ENCODE measurements around the gene CHRM5.
A peak's percentile ranks its signal among the peaks of the same experiment; 100 is the strongest.

Gene CHRM5

GRCh38 chr15:33968224-33968623 is at the start of gene CHRM5:
Gene CHRM5 (plus strand): TSS chr15:33968497. CDS start chr15:34062718, 94,221 bp downstream.
- DNase-seq (ENCODE audit: low read depth) = no peak

- DNase-seq (ENCODE audit: low read depth) = no peak
Observed at GRCh38 chr15:33923446-33923845, 44.9 kb upstream of the CHRM5 start.

- DNase-seq (ENCODE audit: low read depth) = no peak
Observed at GRCh38 chr15:33926260-33926659, 42.0 kb upstream of the CHRM5 start.

GRCh38 chr15:33932734-33933133 is 35.6 kb upstream of the CHRM5 start:
- DNase-seq (ENCODE audit: low read depth) = no peak

- no peak for DNase-seq (ENCODE audit: low read depth)
Observed at GRCh38 chr15:33934396-33934795, 33.9 kb upstream of the CHRM5 start.

- no peak for DNase-seq (ENCODE audit: low read depth)
Observed at GRCh38 chr15:33934921-33935320, 33.4 kb upstream of the CHRM5 start.

GRCh38 chr15:33941279-33942063 is 26.8 kb upstream of the CHRM5 start:
- DNase-seq (ENCODE audit: low read depth) = no peak

GRCh38 chr15:33946152-33946551 is 22.1 kb upstream of the CHRM5 start:
- DNase-seq (ENCODE audit: low read depth) = no peak

- no peak for DNase-seq (ENCODE audit: low read depth)
Observed at GRCh38 chr15:33955945-33956344, 12.4 kb upstream of the CHRM5 start.

GRCh38 chr15:33956397-33956796 is 11.9 kb upstream of the CHRM5 start:
- DNase-seq (ENCODE audit: low read depth) = no peak

GRCh38 chr15:33959844-33960548 is 8.3 kb upstream of the CHRM5 start:
- no peak for DNase-seq (ENCODE audit: low read depth)

- no peak for DNase-seq (ENCODE audit: low read depth)
Observed at GRCh38 chr15:33960549-33960935, 7.8 kb upstream of the CHRM5 start.

GRCh38 chr15:33963831-33964664 is 4.2 kb upstream of the CHRM5 start:
- peak; percentile 56 for DNase-seq (ENCODE audit: low read depth)

- no peak for DNase-seq (ENCODE audit: low read depth)
Observed at GRCh38 chr15:33964665-33965040, 3.6 kb upstream of the CHRM5 start.

- DNase-seq (ENCODE audit: low read depth) = no peak
Observed at GRCh38 chr15:33968821-33969220, 524 bp downstream of the CHRM5 start.

- no peak for DNase-seq (ENCODE audit: low read depth)
Observed at GRCh38 chr15:33971811-33972210, 3.5 kb downstream of the CHRM5 start.

GRCh38 chr15:33975022-33975565 is 6.8 kb downstream of the CHRM5 start:
- peak; percentile 2 for DNase-seq (ENCODE audit: low read depth)

- DNase-seq (ENCODE audit: low read depth) = no peak
Observed at GRCh38 chr15:33980159-33980558, 11.9 kb downstream of the CHRM5 start.

- no peak for DNase-seq (ENCODE audit: low read depth)
Observed at GRCh38 chr15:33982516-33982915, 14.2 kb downstream of the CHRM5 start.

GRCh38 chr15:33985287-33985686 is 17.0 kb downstream of the CHRM5 start:
- DNase-seq (ENCODE audit: low read depth) = peak; percentile 29

- DNase-seq (ENCODE audit: low read depth) = no peak
Observed at GRCh38 chr15:33985751-33986150, 17.5 kb downstream of the CHRM5 start.

GRCh38 chr15:33987444-33987843 is 19.1 kb downstream of the CHRM5 start:
- DNase-seq (ENCODE audit: low read depth) = no peak
